ENCODE data around the gene DISC1.

- TF ChIP-seq EZH2 (IDR thresholded peaks at IDR 0.05; ENCODE audit: insufficient read depth, poor library complexity, severe bottlenecking) (no peak), EZH2phosphoT487 (IDR thresholded peaks at IDR 0.05; ENCODE audit: insufficient read depth, low read depth) (no peak)
These were observed 458.1 kb downstream of the DISC1 start for GRCh38 chr1:232084584-232085223.

Measured in GM23248 (cell line).